KBM-7 (cell line): ENCODE data around the gene PROM2.

Source experiments
- DNase-seq: peaks from one replicate; pipeline ENCODE4 v3.0.0-alpha.2; 2015
- in situ Hi-C: fragments of 300-500 bp; cut with MboI; formaldehyde crosslinking; loops from 2 replicates; pipeline ENCODE4 v1.14.3; 2020; ENCODE audit warnings: low sequenced_read_pairs, low pct_unique_long_range_greater_than_20kb, mixed read lengths

PROM2 gene

GRCh38 chr2:95330794-95331338 is 56.6 kb downstream of the PROM2 start:
- no peak for DNase-seq
- in situ Hi-C loops, result no loop called here

DNA sequence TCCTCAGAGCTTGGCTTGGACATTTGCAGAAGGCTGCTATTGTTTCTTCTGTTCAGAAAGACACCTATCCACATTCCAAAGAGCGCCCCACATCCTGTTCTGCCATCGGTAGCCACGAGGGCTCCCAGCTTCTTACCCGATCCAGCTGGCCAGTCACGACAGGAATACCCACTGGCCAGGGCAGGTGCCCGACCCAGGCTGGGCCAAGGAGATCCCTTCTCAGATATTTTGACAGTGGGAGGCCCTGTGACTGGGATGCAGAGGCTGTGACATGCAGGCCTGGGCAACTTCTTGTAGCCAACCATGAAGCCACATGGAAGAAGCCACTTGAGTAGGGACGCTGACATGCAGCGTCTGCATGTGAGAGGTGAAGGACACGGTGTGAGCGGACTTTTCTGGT is 57.4 kb downstream of the PROM2 start:
- no peak for DNase-seq
- in situ Hi-C loops, result no loop called here

GRCh38 chr2:95332036-95332435 is 57.8 kb downstream of the PROM2 start:
- DNase-seq, result no peak
- in situ Hi-C loops, result no loop called here

- DNase-seq, result no peak
- in situ Hi-C loops, result no loop called here
Measured at GRCh38 chr2:95333056-95333455, 58.8 kb downstream of the PROM2 start.

DNA sequence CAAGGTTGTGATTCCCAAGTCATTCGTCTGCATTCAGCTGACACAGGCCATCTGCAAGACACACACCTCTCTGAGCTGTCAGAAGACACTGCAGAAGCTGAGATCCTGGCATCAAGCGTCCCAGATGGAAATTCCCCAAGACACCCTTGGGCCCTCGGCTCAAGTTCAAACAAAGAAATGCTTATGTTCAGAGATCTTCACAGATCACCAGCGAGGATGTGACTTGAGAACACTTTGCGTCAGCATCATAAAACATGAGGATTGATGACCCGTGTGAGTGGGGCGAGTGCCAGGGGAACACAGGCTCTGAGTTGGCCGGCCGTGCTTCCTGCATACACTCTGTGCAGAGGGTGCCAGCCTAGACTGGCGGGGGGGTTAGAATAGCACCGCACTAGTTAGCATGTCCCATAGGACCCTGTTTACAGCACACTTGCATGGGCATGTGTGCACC is 59.7 kb downstream of the PROM2 start:
- DNase-seq, result no peak
- in situ Hi-C loops, result no loop called here

GRCh38 chr2:95334916-95335641 is 60.8 kb downstream of the PROM2 start:
- no peak for DNase-seq
- in situ Hi-C loops, result no loop called here

DNA sequence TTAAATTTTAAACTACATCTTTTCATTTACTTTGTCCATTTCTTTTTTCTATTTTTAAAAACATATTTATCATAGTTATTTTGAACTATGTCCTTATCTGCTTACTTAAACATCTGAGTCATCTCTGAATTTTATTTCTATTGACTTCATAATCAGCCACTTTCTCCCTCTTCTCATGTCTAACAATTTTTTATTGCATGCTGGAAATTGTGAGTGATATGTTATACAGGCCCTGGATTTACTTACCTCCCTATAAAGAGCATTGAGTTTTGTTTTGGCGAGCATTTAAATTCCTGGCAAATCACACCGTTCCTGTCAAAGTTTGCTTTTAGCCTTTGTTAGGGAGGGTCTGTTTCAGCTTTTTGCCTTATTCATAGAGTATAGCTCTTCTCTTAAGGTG is 62.2 kb downstream of the PROM2 start:
- in situ Hi-C loops, result no loop called here
- no peak for DNase-seq

- in situ Hi-C loops, result no loop called here
- no peak for DNase-seq
Measured at GRCh38 chr2:95337829-95338228, 63.6 kb downstream of the PROM2 start.
